ENCODE measurements around the gene SHQ1.
"Not testable (repeated sequence)": the region's sequence is repeated elsewhere in the genome, so short reads cannot be mapped to it uniquely, and the experiment has no call there.

SHQ1 gene

GRCh38 chr3:72798552-72799195, 49.6 kb downstream of the SHQ1 start:
- no peak for DNase-seq

GRCh38 chr3:72797773-72798543, 50.3 kb downstream of the SHQ1 start:
- DNase-seq = no peak

- DNase-seq = no peak
Observed at GRCh38 chr3:72794079-72794478, 54.2 kb downstream of the SHQ1 start.

GRCh38 chr3:72791161-72791560, 57.1 kb downstream of the SHQ1 start:
- DNase-seq = no peak

GRCh38 chr3:72789786-72790185, 58.5 kb downstream of the SHQ1 start:
- no peak for DNase-seq

- not testable (repeated sequence) for DNase-seq
Observed at GRCh38 chr3:72788232-72788631, 60.0 kb downstream of the SHQ1 start.

GRCh38 chr3:72786668-72787067, 61.6 kb downstream of the SHQ1 start:
- no peak for DNase-seq

- no peak for DNase-seq
Observed at GRCh38 chr3:72784226-72784625, 64.0 kb downstream of the SHQ1 start.

- no peak for DNase-seq
Observed at GRCh38 chr3:72782521-72782920, 65.7 kb downstream of the SHQ1 start.

- DNase-seq = no peak
Observed at GRCh38 chr3:72769758-72770540, 78.3 kb downstream of the SHQ1 start.

- DNase-seq = no peak
Observed at GRCh38 chr3:72768936-72769335, 79.3 kb downstream of the SHQ1 start.

- no peak for DNase-seq
Observed at GRCh38 chr3:72768481-72768880, 79.8 kb downstream of the SHQ1 start.

GRCh38 chr3:72768006-72768441, 80.2 kb downstream of the SHQ1 start:
- DNase-seq = no peak

GRCh38 chr3:72766866-72767265, 81.4 kb downstream of the SHQ1 start:
- DNase-seq = no peak

- DNase-seq = no peak
Observed at GRCh38 chr3:72763751-72764440, 84.3 kb downstream of the SHQ1 start.

- no peak for DNase-seq
Observed at GRCh38 chr3:72761410-72761809, 86.8 kb downstream of the SHQ1 start.

GRCh38 chr3:72760225-72760624, 88.0 kb downstream of the SHQ1 start:
- no peak for DNase-seq

- DNase-seq = no peak
Observed at GRCh38 chr3:72756900-72757299, 91.3 kb downstream of the SHQ1 start.

GRCh38 chr3:72754582-72754981, 93.7 kb downstream of the SHQ1 start:
- no peak for DNase-seq

- DNase-seq = no peak
Observed at GRCh38 chr3:72753495-72753894, 94.8 kb downstream of the SHQ1 start.

- no peak for DNase-seq
Observed at GRCh38 chr3:72750405-72750965, 97.8 kb downstream of the SHQ1 start.

GRCh38 chr3:72748659-72749058, 99.6 kb downstream of the SHQ1 start:
- no peak for DNase-seq
